DMS53 treated with DMSO at 0.1 percent for 48 hours (cell line): ENCODE results near the gene VWCE.

Source experiments
- DNase-seq: peaks from one replicate; lab custom pipeline; 2025; ENCODE audit not compliant: unreplicated experiment; lab: John Stamatoyannopoulos, UW

VWCE gene

DNA sequence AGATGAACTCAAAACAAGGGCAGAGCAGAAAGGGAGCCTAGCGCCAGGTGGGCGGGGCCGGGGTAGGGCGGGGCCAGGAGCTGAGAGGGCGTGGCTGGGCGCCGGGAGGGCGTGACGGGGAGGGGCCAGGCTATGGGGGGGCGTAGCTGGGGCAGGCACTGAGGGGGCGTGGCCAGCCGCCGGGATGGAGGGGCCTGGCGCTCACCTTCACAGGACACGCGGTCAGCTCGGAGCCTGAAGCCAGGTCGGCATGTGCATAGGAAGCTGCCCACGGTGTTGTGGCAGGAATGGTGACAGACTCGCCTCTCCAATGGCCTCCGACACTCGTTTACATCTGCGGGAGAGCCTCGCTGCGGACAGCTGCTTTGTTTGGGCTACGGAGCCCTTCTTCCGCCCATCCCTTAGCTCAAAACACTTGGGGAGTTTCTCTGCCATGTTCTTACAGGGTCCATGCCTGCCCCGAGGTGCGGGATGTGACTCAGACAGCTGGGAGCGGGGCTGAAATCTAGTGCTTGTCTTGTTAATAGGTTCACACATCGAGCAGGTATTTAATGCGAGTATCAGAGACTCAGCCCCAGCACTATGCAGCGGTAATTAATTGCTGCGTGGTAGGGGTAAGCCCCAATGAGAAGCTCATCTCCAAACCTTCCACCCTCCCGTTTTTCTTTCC, 13.4 kb downstream of the VWCE start:
- peak; percentile 6 for DNase-seq

DNA sequence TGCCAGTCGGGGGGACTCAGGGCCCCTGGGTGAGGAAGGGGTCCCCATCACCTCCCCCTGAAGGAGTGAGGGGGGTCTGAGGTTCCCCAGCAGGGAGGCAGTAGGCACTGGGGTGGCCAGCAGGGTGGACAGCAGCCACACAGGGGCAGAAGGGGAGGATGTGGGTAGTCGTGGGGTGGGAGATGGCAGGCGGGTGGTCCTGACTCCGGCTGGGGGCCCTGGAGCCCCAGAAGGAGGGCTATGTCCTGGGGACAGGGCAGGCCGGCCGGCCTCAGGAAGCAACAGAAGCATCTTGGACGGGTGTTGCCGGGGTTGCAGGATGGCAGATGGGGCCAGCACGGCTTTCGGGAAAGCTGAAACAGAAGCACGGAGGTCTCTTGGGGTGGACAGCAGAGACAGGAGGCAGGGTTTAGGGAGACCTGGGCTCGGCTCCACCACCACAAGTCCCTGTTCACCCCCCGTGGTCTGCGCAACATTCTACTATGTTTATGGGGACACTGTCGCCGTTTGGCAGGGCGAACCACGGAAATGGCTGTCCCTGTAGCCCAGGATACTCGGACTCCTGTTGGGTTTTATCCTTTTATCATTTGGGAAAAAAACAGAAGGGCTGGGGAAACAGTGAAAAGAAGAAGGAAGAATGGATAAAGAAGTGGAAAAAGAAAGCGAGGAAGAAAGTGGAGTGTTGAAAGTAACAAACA, 14.1 kb downstream of the VWCE start:
- DNase-seq = no peak

DNA sequence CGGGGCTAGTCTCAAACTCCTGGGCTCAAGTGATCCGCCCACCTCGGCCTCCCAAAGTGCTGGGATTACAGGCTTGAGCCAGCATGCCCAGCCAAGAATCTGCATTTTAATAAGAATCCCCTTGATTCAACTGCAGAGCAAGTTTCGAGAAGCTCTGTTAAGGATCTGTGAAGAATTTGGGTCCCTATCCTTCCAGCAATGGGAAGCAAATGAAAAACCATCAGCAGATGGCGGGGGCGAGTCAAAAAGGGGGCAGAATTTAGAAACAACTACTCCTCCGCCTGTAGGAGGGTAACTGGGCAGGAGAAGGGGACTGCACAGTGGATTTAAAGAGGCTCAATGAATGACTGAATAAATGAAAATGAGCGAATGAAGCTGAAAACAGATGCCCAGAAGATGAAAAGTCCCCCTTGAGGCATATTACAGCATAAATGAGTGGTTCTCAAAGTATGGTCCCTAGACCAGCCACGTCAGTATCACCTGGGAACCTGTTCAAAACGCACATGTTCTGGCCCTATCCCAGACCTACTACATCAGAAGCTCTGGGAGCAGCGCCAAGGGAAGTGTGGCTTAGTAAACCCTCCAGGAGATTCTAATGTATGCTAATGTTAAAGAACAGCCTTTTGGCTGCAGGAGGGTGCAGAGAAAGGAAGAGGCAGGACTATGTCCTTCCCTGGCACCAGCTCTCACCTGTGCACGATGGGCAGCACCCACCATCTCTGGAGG, 15.0 kb downstream of the VWCE start:
- DNase-seq = no peak

DNA sequence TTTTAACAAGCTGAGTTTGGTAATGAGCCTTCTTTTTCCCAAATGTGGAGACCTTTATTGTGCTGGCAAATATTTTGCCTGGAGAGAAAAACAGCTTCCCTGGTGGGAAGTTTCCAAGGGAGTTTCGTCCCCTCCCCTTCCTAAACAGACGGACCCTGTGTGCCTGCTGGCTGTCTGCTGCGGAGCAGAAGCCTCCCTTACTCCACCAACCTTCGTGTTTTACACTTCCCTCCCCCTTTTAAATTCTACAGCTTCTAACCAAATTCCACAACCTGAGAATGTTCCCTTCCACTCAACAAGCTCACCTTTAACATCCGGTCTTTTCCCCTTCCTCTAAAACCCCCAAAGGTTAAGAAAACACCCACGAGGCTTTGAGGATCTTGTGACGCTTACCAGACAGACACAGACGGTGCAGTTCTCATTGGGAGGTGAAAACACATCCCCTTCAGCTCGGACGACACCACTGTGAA, 17.1 kb downstream of the VWCE start:
- no peak for DNase-seq

DNA sequence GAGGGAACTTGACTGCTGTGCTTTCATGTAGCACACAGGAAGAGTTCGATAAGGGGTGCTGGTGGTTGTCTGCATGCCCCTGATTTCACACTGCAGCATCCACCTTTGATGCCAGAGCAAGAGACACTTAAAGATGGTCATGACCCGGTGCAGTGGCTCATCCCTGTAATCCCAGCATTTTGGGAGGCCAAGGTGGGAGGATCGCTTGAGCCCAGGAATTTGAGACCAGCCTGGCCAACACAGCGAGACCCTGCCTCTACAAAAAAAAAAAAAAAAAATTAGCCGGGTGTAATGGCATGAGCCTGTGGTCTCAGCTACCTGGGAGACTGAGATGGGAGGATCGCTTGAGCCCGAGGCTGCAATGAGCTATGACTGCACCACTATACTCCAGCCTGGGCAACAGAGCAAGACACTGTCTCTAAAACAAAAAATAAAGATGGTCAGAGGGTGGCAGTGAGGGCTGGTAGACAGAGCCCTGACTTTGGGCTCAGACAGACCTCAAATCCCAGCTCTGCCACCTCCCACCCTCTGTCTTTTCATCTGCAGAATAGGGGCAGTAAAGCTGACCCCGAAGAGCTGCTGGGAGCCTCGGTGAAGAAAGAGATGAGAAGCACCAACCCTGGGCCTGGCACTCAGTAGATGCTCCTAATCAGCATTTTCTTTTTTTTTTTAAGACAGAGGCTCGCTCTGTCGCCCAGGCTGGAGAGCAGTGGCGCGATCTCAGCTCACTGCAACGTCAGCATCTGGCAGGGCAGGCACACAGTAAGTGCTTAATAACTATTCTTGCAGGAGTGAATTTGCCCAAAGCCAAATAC, 17.7 kb downstream of the VWCE start:
- DNase-seq = no peak

DNA sequence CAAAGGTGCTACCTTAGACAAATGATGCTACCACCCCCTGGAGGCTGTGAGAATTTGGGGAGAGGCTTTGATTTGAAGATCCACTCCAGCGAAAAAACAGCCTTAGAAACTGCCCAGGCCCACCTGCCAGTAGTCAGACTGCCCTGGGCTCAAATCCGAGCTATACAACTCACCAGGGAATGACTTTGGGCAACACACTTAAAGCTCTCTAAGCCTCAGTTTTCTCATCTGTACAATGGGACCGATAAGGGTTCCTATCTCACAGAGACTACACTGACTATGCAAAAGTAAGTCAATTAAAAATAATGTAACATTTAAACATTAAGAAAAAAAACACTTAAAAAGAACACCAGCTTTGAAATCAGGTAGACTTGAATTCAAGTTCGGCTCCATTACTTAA, 19.9 kb downstream of the VWCE start:
- DNase-seq = no peak

DNA sequence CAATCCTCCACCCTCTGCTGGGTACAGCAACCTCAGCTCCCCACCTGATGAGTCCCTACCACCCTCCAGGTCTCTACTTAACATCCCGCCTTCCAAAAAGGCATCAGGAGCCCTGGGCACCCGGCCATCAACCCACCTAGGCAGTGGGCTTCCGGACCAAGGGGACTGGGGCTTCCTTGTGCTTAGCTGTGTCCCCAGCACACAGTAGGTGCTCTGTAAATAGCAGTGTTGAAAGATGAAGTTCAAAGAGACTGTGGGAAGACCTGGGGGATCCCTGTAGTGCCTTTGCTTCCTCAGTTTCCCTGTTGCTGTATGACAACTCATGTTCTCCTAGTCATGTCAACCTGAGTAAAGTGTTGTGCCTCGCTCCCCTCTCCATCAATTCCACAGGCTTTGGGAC, 21.0 kb downstream of the VWCE start:
- DNase-seq = no peak

DNA sequence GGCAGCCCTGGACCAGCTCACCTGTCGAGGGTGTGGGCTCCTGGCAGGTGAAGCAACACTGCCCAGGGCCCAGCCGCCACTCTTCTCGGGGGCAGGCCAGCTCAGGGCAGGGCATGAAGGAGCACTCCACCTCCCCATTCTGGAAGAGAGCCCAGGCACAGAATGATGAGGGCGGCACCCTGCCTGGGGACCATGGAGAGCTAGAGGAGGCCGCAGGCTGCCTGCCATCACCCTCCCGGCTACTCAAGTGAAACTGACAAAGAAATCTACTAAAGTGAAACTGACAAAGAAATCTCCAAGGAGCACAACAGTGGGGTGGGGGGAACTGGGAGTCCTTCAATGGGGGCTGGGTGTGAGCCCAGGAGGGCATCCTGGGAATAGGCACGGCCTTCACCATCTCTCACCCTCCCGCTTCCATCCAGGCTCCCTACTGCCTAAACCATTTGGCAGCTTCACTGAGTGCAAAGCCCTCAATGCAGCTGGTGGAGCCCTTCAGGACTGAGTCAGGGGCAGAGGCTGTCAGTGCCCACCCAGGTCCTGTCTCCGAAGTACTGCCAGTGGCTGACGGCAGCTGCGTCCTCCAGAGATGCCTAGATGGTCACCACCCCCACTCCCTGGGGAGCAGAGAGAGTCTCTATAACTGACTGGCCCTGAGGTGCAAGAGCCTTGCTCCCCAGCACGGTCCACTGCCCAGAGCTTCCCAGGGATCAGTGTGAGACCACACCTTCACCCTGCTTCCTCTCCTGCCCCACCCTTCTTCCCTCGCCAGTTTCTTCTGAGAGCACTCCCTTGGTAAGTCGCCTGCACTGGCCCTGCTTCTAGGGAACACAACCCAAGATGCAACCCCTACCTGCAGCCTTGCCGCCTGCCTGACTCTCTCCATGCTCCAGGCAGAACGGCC, 21.7 kb downstream of the VWCE start:
- peak; percentile 2 for DNase-seq

DNA sequence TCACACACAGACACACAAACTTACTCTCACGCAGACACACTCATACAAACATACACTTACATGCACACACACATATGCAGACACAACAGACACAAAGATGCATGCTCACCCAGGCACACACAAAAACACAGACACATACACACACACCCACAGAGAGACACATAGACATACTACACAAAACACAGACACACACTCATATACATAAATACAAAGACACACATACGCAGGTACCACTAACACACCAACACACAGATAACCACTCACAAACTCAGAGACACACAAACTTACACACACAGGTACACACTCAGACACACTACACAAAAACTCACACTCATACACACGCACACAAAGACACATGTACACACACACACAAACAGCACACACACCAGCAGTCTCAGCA, 22.4 kb downstream of the VWCE start:
- no peak for DNase-seq

DNA sequence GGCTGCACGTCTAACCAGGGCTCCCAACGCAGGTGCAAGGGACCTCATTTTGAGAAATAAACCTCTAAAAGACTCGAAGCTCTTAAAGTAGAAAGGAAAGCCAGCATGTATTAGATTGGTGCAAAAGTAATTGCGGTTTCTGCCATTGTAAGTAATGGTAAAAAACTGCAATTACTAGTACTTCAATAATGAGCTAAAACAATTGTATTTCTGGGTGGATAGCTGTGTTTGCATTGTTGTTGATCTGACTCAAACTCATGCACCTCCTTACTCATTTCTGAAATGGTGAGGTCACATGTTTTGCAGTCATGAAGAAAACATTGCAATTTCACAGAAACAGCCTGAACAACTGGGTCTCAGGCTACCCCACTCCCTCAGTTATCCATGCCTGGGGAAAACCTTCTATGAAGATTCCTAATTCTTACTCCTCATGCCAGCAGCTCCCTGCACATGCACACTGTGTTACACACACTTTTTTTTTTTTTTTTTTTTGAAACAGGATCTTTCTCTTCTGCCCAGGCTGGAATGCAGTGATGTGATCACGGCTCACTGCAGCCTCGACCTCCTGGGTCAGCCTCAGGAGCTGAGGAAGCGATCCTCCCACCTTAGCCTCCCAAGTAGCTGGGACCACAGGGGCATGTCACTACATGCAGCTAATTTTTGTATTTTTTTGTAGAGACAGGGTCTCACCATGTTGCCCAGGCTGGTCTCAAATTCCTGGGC, 24.6 kb downstream of the VWCE start:
- no peak for DNase-seq

DNA sequence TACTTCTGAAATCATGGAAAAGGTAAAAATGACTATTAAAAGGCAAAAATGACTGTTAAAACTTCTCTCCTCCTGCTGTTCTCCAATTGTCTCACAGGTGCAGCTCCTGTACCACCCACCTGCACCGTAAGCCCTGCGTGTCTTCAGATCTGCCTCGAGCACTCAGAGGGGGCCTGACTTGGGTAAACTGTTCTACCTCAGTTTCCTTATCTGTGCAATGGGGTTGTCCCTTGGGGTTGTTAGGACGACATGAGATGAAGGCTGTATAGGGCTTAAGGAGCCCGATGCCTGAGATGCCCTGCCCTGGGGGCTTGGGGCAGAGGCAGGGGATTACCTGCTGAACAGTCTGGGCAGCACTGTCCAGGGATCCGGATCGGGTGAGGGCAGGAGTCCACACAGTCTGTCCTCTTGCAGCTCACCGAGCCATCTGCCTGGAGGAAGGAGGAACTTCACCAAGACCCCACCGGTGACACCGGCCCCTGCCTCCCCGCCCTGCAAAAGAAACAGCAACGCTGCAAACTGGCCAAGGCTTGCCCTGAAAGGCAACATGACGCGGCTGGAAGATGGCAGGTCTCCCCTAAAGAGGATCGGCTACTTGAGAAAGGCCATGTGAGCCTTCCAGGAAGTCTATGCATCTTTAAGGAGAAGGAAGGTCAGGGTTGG, 26.4 kb downstream of the VWCE start:
- DNase-seq = no peak

DNA sequence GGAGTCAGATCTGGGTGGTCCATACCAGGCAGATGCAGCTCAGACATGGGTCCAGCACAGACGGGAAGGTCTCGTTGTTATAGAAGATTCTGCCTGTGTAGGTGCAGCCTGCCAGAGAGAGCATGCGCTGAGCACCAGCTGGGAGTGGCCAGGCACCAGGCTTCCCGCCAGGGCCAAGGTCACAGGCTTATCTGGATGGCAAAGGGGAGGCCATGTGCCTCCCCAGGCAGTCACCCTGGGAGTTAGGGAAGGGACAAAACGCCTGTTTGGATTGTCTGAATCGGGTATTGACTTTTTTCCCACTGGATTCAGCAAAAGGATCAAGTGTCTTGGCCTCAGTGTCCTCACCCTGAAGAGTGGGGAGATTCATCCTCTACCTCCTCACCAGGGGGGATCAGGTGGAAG, 27.7 kb downstream of the VWCE start:
- no peak for DNase-seq

DNA sequence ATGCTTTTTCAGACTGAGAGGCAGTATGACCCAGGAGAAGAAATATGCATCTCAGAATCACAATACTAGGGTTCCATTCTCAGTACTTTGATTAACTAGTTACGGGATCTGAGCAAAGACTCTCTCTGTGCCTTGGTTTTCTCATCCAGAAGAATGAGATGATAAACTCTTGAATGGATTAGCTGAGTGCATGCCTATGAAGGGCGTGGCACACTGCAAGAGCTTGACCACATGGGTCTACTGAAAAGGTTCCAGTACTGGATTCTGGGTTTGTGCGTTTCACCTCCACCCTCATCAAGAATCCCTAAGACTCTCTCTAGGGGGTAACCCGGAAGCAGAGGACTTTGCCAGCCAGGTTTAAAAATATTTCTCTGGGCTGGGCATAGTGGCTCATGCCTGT, 28.5 kb downstream of the VWCE start:
- DNase-seq = no peak

DNA sequence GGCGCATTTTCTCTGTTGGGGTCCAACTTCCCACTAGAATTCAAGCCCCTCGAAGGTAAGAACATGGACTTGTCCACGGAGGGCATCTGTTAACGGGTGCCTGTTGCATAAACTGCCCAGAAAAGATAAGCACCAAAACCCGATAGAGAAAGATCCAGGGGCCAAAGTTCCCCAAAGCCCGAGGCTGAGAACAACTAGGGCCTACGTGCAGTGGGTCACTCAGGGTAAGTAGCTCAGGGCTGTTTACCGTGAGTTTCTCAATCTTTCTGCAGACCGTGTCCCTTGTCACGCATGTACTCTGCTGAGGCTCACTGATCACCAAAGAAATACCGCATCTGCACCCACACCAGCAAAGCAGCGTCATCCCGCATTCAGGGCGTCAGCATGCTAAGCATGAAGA, 29.8 kb downstream of the VWCE start:
- DNase-seq = no peak

DNA sequence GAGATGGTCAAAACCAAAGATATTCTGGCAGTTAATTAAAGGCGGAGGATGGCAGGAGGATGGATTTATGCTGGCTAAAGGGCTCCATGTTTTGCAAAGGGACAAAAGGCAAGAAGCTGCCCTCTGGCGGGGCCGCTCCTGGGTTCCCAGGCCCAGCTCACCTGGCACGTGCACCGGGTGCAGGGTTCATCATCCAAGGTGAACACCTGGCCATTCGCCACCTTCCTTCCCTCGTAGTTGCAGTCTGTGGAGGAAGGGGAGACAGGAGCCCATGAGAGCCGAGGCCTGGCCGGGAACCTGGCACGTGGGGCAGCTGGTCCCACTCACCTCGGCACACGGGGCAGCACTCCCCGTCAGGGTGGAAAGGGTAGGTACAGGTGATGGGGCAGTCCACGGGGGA, 30.3 kb downstream of the VWCE start:
- DNase-seq = no peak

DNA sequence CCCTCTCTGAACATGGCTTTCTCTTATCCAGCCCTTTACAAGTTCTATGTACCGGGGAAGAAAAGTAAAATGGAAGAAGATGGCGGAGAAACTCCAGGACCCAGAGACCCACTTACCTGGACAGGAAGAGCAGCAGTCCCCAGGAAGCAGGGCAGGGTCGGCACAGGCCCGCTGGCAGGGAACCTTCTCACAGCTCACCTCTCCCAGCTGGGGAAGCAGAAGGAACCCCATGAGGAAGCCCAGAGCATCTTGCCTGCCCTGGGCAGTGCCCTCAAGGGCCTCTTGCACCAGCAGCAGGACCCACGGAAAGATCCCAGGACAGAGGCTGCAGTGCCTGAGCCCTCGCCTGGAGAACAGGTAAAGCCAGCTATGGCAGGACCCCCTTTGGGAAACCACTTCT, 30.7 kb downstream of the VWCE start:
- DNase-seq = no peak

DNA sequence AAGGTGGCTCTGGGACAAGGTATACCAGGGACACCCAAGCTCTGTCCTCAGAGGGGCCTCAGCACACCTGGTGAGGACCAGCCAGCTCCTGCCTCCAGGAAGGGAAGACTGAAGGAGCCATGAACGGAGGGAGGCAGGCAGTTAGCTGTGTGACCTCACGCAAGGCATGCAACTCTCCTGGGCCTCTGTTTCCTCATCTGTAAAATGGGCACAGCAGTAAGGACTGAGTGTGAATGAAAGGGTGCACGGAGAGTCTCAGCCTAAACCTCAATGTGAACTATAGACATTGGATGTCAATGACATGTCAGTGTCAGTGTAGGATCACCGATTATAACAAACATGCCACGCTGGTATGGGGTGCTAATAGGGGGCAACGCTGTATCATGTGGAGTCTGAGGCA, 35.8 kb downstream of the VWCE start:
- no peak for DNase-seq

DNA sequence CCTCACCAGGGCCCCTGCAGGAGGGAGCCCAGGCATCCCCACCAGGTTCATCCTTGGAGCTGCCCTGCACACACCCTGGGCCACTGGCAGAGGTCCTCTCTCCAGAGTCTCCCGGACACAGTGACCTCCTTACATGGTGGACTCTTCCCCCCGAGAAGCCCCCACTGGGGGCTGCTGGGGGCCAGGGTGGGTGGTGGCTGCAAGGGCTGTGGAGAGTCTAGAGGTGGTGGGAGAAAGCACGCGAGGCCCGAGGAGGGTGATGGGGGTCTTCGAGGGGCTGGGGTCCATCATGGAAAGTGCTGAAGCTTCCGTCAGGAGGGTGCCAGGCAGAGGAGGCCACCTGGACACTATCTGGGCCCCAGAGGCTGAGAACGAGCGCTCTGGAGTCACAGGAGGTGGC, 36.6 kb downstream of the VWCE start:
- DNase-seq = no peak
